CD4-positive, alpha-beta T cell treated with Interleukin-21 for 1 hour (primary cell): Measurements from ENCODE around the gene SNUPN.
A peak's percentile ranks its signal among the peaks of the same experiment; 100 is the strongest.
"Not testable (repeated sequence)": the region's sequence is repeated elsewhere in the genome, so short reads cannot be mapped to it uniquely, and the experiment has no call there.

Experiments
- DNase-seq: peaks from one replicate; pipeline ENCODE4 v3.0.0-alpha.2; 2020

SNUPN gene

DNA sequence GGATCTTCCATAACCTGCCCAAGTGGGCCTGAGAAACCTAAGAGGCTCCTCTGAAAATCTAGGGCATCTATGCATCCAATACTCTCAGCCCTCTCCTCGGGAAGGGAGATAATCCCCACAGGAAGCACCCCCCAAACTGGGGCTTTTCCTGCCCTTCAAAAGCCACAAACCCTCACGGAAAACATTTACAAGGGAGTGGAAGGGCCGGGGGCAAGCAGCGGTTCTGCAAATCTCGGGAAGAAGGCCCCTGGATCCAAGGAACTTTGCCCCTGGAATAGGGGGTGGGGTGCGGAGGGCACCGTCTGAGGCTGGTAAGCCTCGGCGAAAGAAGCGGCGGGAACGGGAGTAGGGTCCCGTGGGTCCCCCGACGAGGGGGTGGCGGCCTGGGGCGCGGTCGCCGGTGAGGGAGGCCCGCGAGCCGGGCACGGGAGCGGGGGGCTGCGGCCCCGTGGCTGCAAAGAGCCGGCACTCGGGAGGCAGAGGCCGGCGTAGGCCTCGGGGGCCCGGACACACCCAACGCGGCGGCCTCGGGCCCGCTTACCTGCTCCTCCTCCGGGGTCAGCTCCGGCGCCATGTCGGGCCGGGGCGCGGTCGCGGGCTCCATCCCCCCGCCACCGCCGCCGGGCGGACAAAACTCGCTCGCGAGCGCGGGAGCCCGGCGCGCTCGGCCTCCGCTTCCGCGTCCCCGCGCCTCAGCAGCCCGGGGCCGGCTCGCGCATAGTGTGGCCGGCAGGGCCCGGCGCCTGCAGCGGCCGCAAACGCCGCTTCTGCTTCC is 47.2 kb downstream of the SNUPN start:
- peak; percentile 13 for DNase-seq

DNA sequence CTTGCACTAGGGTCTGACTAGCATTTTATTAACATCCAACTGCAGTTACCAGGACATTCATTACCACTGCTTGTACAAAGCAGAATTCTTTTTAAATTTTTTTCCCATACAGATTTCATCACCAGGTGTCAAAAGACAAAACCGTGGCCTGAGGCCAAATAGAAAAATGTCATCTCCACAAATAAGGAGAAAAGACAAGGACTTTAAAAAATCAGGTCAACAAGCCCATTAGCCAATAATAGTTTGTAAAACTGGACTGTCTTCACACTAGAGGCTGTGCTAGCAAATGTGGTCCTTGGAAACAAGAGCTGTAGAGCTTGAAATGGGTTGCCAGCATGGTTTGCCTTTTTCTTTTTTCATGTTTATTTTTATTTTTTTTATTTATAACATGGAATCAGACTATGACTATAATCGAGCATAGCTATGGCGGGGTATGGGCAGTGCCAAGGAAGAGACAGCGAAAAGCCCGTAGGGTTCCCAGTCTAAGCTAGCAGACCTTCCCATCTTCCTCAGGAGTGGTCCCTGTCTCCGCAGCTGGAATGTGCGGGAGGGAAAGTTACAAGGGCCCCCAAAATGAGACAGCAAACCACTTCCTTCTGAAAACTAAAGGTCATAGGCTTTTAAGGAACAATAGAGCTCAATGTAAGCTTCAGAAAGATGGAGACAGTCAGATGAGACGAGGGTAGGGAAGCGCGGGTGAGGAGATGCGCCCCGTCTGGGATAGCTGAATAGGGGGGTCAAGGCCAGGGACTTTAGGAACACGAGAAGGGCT is 47.9 kb downstream of the SNUPN start:
- no peak for DNase-seq

- no peak for DNase-seq
These were observed 51.7 kb downstream of the SNUPN start for GRCh38 chr15:75573648-75574384.

DNA sequence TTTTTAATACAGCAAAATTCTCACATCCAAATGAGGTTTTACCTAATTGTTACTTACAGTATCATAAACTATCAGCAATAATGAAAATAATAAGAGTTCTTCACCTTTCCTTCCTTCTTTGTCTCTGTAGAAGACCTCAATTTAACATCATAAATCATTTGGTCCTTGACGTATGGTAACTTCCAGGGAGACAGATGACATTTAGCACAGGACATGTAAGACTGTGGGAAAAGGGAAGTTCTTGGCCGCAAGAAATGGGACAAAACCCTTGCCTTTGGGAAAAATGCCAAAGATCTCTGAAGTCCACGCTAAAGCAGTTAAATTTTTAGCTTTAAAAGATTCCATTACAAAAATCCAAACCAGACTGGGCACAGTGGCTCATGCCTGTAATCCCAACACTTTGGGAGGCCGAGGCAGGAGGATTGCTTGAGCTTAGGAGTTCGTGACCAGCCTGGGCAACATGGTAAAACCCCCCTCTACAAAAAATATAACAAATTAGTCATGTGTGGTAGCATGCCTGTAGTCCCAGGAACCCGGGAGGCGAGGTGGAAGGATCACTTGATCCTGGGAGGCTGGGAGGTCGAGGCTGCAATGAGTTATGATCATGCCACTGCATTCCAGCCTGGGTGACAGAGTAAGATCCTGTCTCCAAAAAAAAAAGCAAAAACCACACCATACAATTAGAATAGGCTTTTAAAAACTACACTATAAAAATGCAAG is 55.2 kb downstream of the SNUPN start:
- DNase-seq: no peak

GRCh38 chr15:75565062-75565970 is 60.2 kb downstream of the SNUPN start:
- no peak for DNase-seq

DNA sequence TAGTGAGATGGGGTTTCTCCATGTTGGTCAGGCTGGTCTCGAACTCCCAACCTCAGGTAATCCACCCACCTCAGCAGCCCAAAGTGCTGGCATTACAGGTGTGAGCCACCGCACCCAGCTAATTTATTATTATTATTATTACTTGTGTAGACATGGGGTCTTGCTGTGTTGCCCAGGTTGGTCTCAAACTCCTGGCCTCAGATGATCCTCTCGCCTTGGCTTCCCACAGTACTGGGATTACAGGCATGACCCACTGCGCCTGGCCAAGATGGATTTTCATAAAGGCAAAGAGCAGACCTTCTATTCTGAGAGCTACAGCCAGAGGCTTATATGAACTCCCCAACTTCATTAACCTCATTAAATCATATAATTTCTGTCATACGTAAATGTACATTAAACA is 63.6 kb downstream of the SNUPN start:
- no peak for DNase-seq

DNA sequence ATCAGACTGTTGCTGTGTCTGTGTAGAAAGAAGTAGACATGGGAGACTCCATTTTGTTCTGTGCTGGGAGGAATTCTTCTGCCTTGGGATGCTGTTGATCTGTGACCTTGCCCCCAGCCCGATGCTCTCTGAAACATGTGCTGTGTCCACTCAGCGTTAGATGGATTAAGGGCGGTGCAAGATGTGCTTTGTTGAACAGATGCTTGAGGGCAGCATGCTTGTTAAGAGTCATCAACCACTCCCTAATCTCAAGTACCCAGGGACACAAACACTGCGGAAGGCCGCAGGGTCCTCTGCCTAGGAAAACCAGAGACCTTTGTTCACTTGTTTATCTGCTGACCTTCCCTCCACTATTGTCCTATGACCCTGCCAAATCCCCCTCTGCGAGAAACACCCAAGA is 66.2 kb downstream of the SNUPN start:
- DNase-seq: not testable (repeated sequence)

- DNase-seq: not testable (repeated sequence)
These were observed 66.6 kb downstream of the SNUPN start for GRCh38 chr15:75558955-75559354.

DNA sequence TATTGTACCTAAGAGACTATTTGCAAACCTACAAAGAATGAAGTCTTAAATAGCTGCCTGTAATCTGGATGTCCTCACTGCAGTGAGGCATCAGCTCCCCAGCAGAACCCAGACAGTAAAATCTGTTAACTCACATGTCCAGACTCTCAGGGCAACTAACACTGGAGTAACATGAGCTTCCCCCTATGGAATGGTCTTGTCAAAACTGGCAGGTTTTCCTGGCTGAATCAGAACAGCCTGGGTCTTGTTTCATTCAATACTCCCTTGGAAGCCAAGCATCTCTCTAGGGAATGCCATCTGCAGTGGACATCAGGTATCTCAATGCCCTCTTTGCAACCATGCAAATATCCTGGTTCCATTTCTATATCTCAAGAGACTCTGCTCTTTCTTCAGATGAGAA is 70.8 kb downstream of the SNUPN start:
- DNase-seq: no peak

DNA sequence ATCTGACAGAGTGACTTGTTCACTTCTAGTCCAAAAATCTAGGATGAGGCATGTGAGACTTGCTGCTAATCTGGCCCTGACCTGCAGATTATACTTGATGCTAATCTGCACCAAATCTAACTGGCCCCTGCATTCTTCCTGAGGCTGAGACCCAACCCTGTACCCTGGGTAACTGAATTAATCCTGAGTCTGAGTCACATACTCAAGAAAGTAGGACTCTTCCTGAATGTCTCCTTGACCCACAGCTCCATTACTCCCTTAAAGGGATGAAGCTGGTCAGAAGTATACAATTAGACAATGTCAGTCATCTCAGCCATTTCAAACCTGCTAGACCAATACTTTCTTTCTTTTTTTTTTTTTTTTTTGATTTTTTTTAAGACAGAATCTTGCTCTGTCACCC is 71.9 kb downstream of the SNUPN start:
- DNase-seq: no peak

- DNase-seq: no peak
These were observed 74.4 kb downstream of the SNUPN start for GRCh38 chr15:75551091-75551490.
